ENCODE measurements around the gene KNDC1.

Gene KNDC1

GRCh38 chr10:133189256-133189655 is 29.2 kb downstream of the KNDC1 start:
- FAIRE-seq, result no peak
- DNase-seq (ENCODE audit: low spot score), result no peak

- no peak for FAIRE-seq
- no peak for DNase-seq (ENCODE audit: low spot score)
Observed at GRCh38 chr10:133189726-133190125, 29.7 kb downstream of the KNDC1 start.

- no peak for DNase-seq (ENCODE audit: low spot score)
Observed at GRCh38 chr10:133190225-133190624, 30.2 kb downstream of the KNDC1 start.

GRCh38 chr10:133191651-133192050 is 31.6 kb downstream of the KNDC1 start:
- DNase-seq (ENCODE audit: low spot score), result no peak
- no peak for FAIRE-seq

More at GRCh38 chr10:133190225-133190624, 30.2 kb downstream of the KNDC1 start:
- no peak for FAIRE-seq

GRCh38 chr10:133194151-133194550 is 34.1 kb downstream of the KNDC1 start:
- DNase-seq (ENCODE audit: low spot score), result no peak
- no peak for FAIRE-seq

- no peak for FAIRE-seq
Observed at GRCh38 chr10:133195096-133195495, 35.1 kb downstream of the KNDC1 start.

GRCh38 chr10:133195611-133196010 is 35.6 kb downstream of the KNDC1 start:
- DNase-seq (ENCODE audit: low spot score), result no peak
- FAIRE-seq, result no peak

More at GRCh38 chr10:133195096-133195495, 35.1 kb downstream of the KNDC1 start:
- DNase-seq (ENCODE audit: low spot score), result no peak

- FAIRE-seq (no peak), DNase-seq (ENCODE audit: low spot score) (no peak)
Observed at GRCh38 chr10:133196221-133196915, 36.3 kb downstream of the KNDC1 start.

- FAIRE-seq, result no peak
- no peak for DNase-seq (ENCODE audit: low spot score)
Observed at GRCh38 chr10:133196936-133197758, 37.1 kb downstream of the KNDC1 start.

- no peak for FAIRE-seq
- DNase-seq (ENCODE audit: low spot score), result no peak
Observed at GRCh38 chr10:133197786-133198185, 37.8 kb downstream of the KNDC1 start.

GRCh38 chr10:133198206-133198605 is 38.2 kb downstream of the KNDC1 start:
- FAIRE-seq, result no peak

GRCh38 chr10:133198621-133199487 is 38.8 kb downstream of the KNDC1 start:
- FAIRE-seq (no peak), DNase-seq (ENCODE audit: low spot score) (no peak)

More at GRCh38 chr10:133198206-133198605, 38.2 kb downstream of the KNDC1 start:
- DNase-seq (ENCODE audit: low spot score), result no peak

GRCh38 chr10:133199488-133199885 is 39.5 kb downstream of the KNDC1 start:
- FAIRE-seq (no peak), DNase-seq (ENCODE audit: low spot score) (no peak)

GRCh38 chr10:133199992-133200611 is 40.1 kb downstream of the KNDC1 start:
- DNase-seq (ENCODE audit: low spot score) (no peak), FAIRE-seq (no peak)

- DNase-seq (ENCODE audit: low spot score) (no peak), FAIRE-seq (no peak)
Observed at GRCh38 chr10:133200621-133201031, 40.6 kb downstream of the KNDC1 start.

GRCh38 chr10:133201151-133201947 is 41.3 kb downstream of the KNDC1 start:
- FAIRE-seq (no peak), DNase-seq (ENCODE audit: low spot score) (no peak)

- FAIRE-seq, result no peak
Observed at GRCh38 chr10:133201948-133202725, 42.1 kb downstream of the KNDC1 start.

GRCh38 chr10:133202778-133203651 is 43.0 kb downstream of the KNDC1 start:
- FAIRE-seq, result no peak
- no peak for DNase-seq (ENCODE audit: low spot score)

More at GRCh38 chr10:133201948-133202725, 42.1 kb downstream of the KNDC1 start:
- no peak for DNase-seq (ENCODE audit: low spot score)

Data from urothelium cell line (cell line).